Measurements from ENCODE around the gene TREX2. TPM values are rescaled to one million over a fixed set of nuclear protein-coding genes. Genes with fewer than 3 reads are reported as not detected.

TREX2 gene
- total and polyA plus RNA-seq, 2 of the 8 experiments (the other 6 are each of a cell fraction or from before 2014, with no cell fraction given), result 0.71 to 0.80 TPM

- peaks cover 5 to 24% (median 18%) of the 10 kb centered on the region in 4 experiments; a peak in 6 of 7 replicates for H3K27me3 ChIP-seq (replicated peaks in 1 of 4; ENCODE audit: control insufficient read depth in 3 of 4, extremely low read depth in 1 of 4, insufficient read depth in 3 of 4, low read length in 3 of 4)
- no peak overlapping the region for H2BK15ac ChIP-seq (ENCODE audit: low read length)
- ChIA-PET POLR2A (ENCODE audit: partially characterized antibody) (interaction anchor here (0.9 kb wide), 2 partner anchors 14 to 209 kb away, joined by 3 read pairs; no protein-coding TSS in a partner anchor), CTCF (ENCODE audit: partially characterized antibody) (interaction anchor here (1.2 kb wide), 1 partner anchor 20 kb away, joined by 3 read pairs; the partner anchor contains the start of gene BGN)
- no peaks in the 10 kb centered on the region for H3K36me3 ChIP-seq (ENCODE audit: control insufficient read depth in 2 of 4, insufficient read depth in 4 of 4, low read length in 3 of 4)
- H3K4me3 ChIP-seq (ENCODE audit: extremely low read depth in 1 of 4, insufficient read depth in 2 of 4, low read depth in 3 of 4, low read length in 4 of 4), result peak overlapping the region in 1 of 4 experiments; percentile 40; a peak in 1 of 8 replicates
- no peak for FAIRE-seq
- no peaks in the 10 kb centered on the region for H3K23me2 ChIP-seq (ENCODE audit: low read depth, low read length)
- H4K8ac ChIP-seq (ENCODE audit: extremely low read depth, insufficient read depth, low read length), result no peak overlapping the region
- H2AFZ ChIP-seq (ENCODE audit: low read length), result no peak overlapping the region
- H3K23ac ChIP-seq (ENCODE audit: insufficient read length), result no peak overlapping the region
- peaks cover 0 to 1% of the 10 kb centered on the region in 2 experiments for H4K20me1 ChIP-seq (replicated peaks in 1 of 2; ENCODE audit: control insufficient read depth in 1 of 2, insufficient read depth in 2 of 2, low read length in 2 of 2)
- H4K5ac ChIP-seq (ENCODE audit: insufficient read length, low read depth, low read length), result no peak overlapping the region
- H3K79me1 ChIP-seq (ENCODE audit: low read depth, low read length), result no peaks in the 10 kb centered on the region
- no peak overlapping the region for H3K18ac ChIP-seq (ENCODE audit: extremely low read depth, low read length)
- no peak overlapping the region for H4K91ac ChIP-seq (replicated peaks; ENCODE audit: insufficient read length, low read length)
- WGBS, 2 experiments (ENCODE audit: extremely low coverage in 1 of 2, insufficient coverage in 1 of 2, insufficient read length in 1 of 2, insufficient replicate concordance in 2 of 2, low coverage in 1 of 2, low lambda C conversion rate in 2 of 2, missing lambda C conversion rate in 1 of 2), result 68% methylated on average over 5 of the region's 7 CpGs; no CpG with 5 or more reads in 1 of the 2 experiments
- H3K4me1 ChIP-seq (replicated peaks in 1 of 4; ENCODE audit: control insufficient read depth in 3 of 4, insufficient read depth in 4 of 4, low read length in 3 of 4), result peaks cover 0 to 17% (median 5%) of the 10 kb centered on the region in 4 experiments; a peak in 3 of 7 replicates
- no peaks in the 10 kb centered on the region for H3K9me3 ChIP-seq (ENCODE audit: insufficient read depth in 2 of 2, low read depth in 1 of 2, low read length in 1 of 2)
- no peaks in the 10 kb centered on the region for H3K79me2 ChIP-seq (ENCODE audit: control insufficient read depth in 1 of 2, insufficient read depth in 2 of 2, low read length in 2 of 2)
- H3K4me2 ChIP-seq (ENCODE audit: insufficient read depth in 1 of 2, low read depth in 2 of 2, low read length in 2 of 2), result 0 out of 4 replicates have a peak overlapping the region, but pooled peaks have one; percentile 42 to 49
- H3K27ac ChIP-seq (ENCODE audit: low read depth, low read length), result no peak overlapping the region
- H3K9ac ChIP-seq (replicated peaks in 1 of 4; ENCODE audit: extremely low read depth in 1 of 4, low read depth in 3 of 4, low read length in 3 of 4), result no peak overlapping the region
- H2BK5ac ChIP-seq (ENCODE audit: low read depth, low read length), result no peak overlapping the region
- no peak overlapping the region for H2AK5ac ChIP-seq (ENCODE audit: low read depth, low read length)
- no peak for DNase-seq (ENCODE audit: low read depth in 1 of 2, low spot score in 2 of 2)
- no peak overlapping the region for H3K14ac ChIP-seq (ENCODE audit: insufficient read length)
- H3K4ac ChIP-seq (replicated peaks; ENCODE audit: insufficient read length, low read depth, low read length), result no peak overlapping the region
- no peak overlapping the region for H2BK12ac ChIP-seq (ENCODE audit: low read depth, low read length)
- no peak overlapping the region for H2BK20ac ChIP-seq (ENCODE audit: low read length)
- no peak overlapping the region for H2BK120ac ChIP-seq (replicated peaks; ENCODE audit: low read depth, low read length)
- H3K56ac ChIP-seq (replicated peaks; ENCODE audit: insufficient read length, low read depth, low read length), result no peak overlapping the region
- no peak for TF ChIP-seq MAX (IDR thresholded peaks at IDR 0.05)
- no peak for TF ChIP-seq PHF8 (conservative IDR thresholded peaks at IDR 0.05; ENCODE audit: low read depth, low read length)
- no peak for TF ChIP-seq ASH2L (IDR thresholded peaks at IDR 0.05; ENCODE audit: low read length)
- no peak for TF ChIP-seq SIN3A (conservative IDR thresholded peaks at IDR 0.05 in 1 of 2, IDR thresholded peaks at IDR 0.05 in 1 of 2; ENCODE audit: low read depth in 1 of 2, low read length in 2 of 2)
- no peak for TF ChIP-seq JUND (IDR thresholded peaks at IDR 0.05; ENCODE audit: low read length)
- TF ChIP-seq RNF2 (IDR thresholded peaks at IDR 0.05; ENCODE audit: borderline replicate concordance, low read depth, low read length, missing control alignments, poor library complexity, severe bottlenecking), result no peak
- no peak for TF ChIP-seq NANOG (IDR thresholded peaks at IDR 0.05; ENCODE audit: insufficient read depth, low read depth, low read length, poor library complexity, severe bottlenecking)
- TF ChIP-seq SP1 (IDR thresholded peaks at IDR 0.05; ENCODE audit: low read depth, low read length), result no peak
- TF ChIP-seq RBBP5 (IDR thresholded peaks at IDR 0.05; ENCODE audit: borderline replicate concordance, low read depth, low read length), result no peak
- TF ChIP-seq CREB1 (IDR thresholded peaks at IDR 0.05), result no peak
- TF ChIP-seq EP300 (IDR thresholded peaks at IDR 0.05; ENCODE audit: borderline replicate concordance in 1 of 2, low read depth in 2 of 2, low read length in 2 of 2), result no peak
- TF ChIP-seq ZNF274 (IDR thresholded peaks at IDR 0.05; ENCODE audit: borderline replicate concordance, extremely low read depth, low read length), result no peak
- no peak for TF ChIP-seq CHD1 (IDR thresholded peaks at IDR 0.05; ENCODE audit: low read depth, low read length)
Measured at GRCh38 chrX:153475271-153475670, 29.4 kb upstream of the TREX2 start.

Measured in H1 (cell line).